ENCODE results near the gene FAM171A1.

FAM171A1 gene

DNA sequence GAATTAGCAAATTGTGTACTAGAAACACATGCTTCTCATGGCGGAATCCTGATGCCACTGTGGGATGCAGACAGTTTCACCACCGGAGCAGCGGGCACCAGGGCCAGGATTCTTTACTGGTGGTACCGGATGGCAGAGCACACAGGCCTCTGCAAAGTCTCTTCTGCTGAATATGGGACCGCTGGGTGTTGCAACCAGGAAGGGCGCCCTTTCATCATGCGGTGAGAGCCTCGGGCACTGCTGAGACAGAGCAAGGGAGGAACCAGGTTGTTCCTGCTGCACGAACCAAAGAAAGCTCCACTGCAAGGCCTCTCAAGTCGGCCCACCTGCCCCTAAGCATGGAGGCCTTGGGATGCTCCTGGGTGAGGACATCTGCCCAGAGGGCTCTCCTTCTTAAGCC, 145.6 kb downstream of the FAM171A1 start:
- Histone ChIP-seq H3K4me3 (ENCODE audit: low read depth, low read length) (no peak overlapping the region), H3K27me3 (ENCODE audit: insufficient read depth, low read depth, severe bottlenecking) (no peaks in the 10 kb centered on the region), H3K9me3 (ENCODE audit: severe bottlenecking) (no peaks in the 10 kb centered on the region), H3K36me3 (no peaks in the 10 kb centered on the region), H3K27ac (no peak overlapping the region)
- DNase-seq = no peak
- TF ChIP-seq, protein P1, sequence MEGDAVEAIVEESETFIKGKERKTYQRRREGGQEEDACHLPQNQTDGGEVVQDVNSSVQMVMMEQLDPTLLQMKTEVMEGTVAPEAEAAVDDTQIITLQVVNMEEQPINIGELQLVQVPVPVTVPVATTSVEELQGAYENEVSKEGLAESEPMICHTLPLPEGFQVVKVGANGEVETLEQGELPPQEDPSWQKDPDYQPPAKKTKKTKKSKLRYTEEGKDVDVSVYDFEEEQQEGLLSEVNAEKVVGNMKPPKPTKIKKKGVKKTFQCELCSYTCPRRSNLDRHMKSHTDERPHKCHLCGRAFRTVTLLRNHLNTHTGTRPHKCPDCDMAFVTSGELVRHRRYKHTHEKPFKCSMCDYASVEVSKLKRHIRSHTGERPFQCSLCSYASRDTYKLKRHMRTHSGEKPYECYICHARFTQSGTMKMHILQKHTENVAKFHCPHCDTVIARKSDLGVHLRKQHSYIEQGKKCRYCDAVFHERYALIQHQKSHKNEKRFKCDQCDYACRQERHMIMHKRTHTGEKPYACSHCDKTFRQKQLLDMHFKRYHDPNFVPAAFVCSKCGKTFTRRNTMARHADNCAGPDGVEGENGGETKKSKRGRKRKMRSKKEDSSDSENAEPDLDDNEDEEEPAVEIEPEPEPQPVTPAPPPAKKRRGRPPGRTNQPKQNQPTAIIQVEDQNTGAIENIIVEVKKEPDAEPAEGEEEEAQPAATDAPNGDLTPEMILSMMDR (IDR thresholded peaks at IDR 0.05; ENCODE audit: low read depth, low read length) = no peak

DNA sequence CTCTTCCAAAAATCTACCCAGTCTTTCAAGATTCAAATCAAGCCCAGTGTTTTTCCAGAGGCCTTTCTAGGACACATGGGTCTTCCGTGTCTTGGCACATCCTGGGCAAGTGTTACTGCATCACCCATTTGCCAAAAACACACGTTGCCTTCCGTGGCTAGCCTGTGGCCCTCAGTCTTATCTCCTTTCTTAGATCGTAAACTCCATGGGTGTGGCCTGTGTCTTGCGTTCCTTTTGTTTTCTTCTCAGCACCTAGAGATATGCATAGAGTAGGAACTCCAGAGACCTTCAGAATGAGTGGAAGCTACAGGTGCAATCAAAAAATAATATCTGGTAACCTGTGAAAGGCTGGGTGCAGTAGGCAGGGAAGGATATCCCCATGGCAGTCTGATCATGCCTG, 146.1 kb downstream of the FAM171A1 start:
- Histone ChIP-seq H3K36me3 (no peaks in the 10 kb centered on the region), H3K4me3 (ENCODE audit: low read depth, low read length) (no peak overlapping the region), H3K9me3 (ENCODE audit: severe bottlenecking) (no peaks in the 10 kb centered on the region), H3K27me3 (ENCODE audit: insufficient read depth, low read depth, severe bottlenecking) (no peaks in the 10 kb centered on the region), H3K27ac (no peak overlapping the region)
- no peak for DNase-seq
- TF ChIP-seq, protein P1 (IDR thresholded peaks at IDR 0.05; ENCODE audit: low read depth, low read length) = no peak

GRCh38 chr10:15223174-15223573, 147.9 kb downstream of the FAM171A1 start:
- Histone ChIP-seq H3K27ac (no peak overlapping the region), H3K4me3 (ENCODE audit: low read depth, low read length) (no peak overlapping the region), H3K9me3 (ENCODE audit: severe bottlenecking) (no peaks in the 10 kb centered on the region), H3K36me3 (no peaks in the 10 kb centered on the region), H3K27me3 (ENCODE audit: insufficient read depth, low read depth, severe bottlenecking) (no peaks in the 10 kb centered on the region)
- no peak for DNase-seq
- TF ChIP-seq, protein P1 (IDR thresholded peaks at IDR 0.05; ENCODE audit: low read depth, low read length) = no peak

GRCh38 chr10:15222511-15222910, 148.6 kb downstream of the FAM171A1 start:
- no peak overlapping the region for H3K4me3 ChIP-seq (ENCODE audit: low read depth, low read length)
- no peaks in the 10 kb centered on the region for H3K9me3 ChIP-seq (ENCODE audit: severe bottlenecking)
- no peak for DNase-seq
- TF ChIP-seq, protein P1 (IDR thresholded peaks at IDR 0.05; ENCODE audit: low read depth, low read length) = no peak
- no peaks in the 10 kb centered on the region for H3K36me3 ChIP-seq
- H3K27ac ChIP-seq = no peak overlapping the region
- no peaks in the 10 kb centered on the region for H3K27me3 ChIP-seq (ENCODE audit: insufficient read depth, low read depth, severe bottlenecking)

- TF ChIP-seq, protein P1 (IDR thresholded peaks at IDR 0.05; ENCODE audit: low read depth, low read length) = no peak
- DNase-seq = no peak
- H3K4me3 ChIP-seq (ENCODE audit: low read depth, low read length) = no peak overlapping the region
- no peaks in the 10 kb centered on the region for H3K9me3 ChIP-seq (ENCODE audit: severe bottlenecking)
- no peaks in the 10 kb centered on the region for H3K27me3 ChIP-seq (ENCODE audit: insufficient read depth, low read depth, severe bottlenecking)
- H3K27ac ChIP-seq = no peak overlapping the region
- no peaks in the 10 kb centered on the region for H3K36me3 ChIP-seq
Measured at GRCh38 chr10:15220445-15220844, 150.6 kb downstream of the FAM171A1 start.

GRCh38 chr10:15216700-15217099, 154.4 kb downstream of the FAM171A1 start:
- no peaks in the 10 kb centered on the region for H3K36me3 ChIP-seq
- DNase-seq = no peak
- TF ChIP-seq, protein P1 (IDR thresholded peaks at IDR 0.05; ENCODE audit: low read depth, low read length) = no peak
- no peaks in the 10 kb centered on the region for H3K9me3 ChIP-seq (ENCODE audit: severe bottlenecking)
- H3K27ac ChIP-seq = no peak overlapping the region
- no peak overlapping the region for H3K4me3 ChIP-seq (ENCODE audit: low read depth, low read length)
- H3K27me3 ChIP-seq (ENCODE audit: insufficient read depth, low read depth, severe bottlenecking) = no peaks in the 10 kb centered on the region
